Liver (tissue), 3 donors: Measurements from ENCODE around the gene TP73.

ENCODE experiments used
- CTCF ChIP-seq: fragments of 150-350 bp; IDR thresholded peaks from 2 replicates; pipeline ENCODE4 v1.5.1; 2017; ENCODE audit warnings: improper control_type of control experiment, low read depth, low read length; ENCODE audit not compliant: missing input control
- EGR1 ChIP-seq, 2 donors: IDR thresholded peaks; 2 replicates each; pipeline ENCODE4 v1.6.1; 2016 to 2018; ENCODE audit warnings: antibody characterized with exemption in 2 of 2, low read depth in 2 of 2
- GABPA ChIP-seq, 2 donors: IDR thresholded peaks in 1 of 2; conservative IDR thresholded peaks in 1 of 2; 2 replicates each; pipeline ENCODE4 v1.6.1; 2016; ENCODE audit warnings: antibody characterized with exemption in 2 of 2, mild to moderate bottlenecking in 1 of 2, moderate library complexity in 1 of 2
- MAX ChIP-seq: IDR thresholded peaks from 2 replicates; pipeline ENCODE4 v1.6.1; 2016; ENCODE audit warnings: antibody characterized with exemption
- RAD21 ChIP-seq, 2 donors: IDR thresholded peaks; 2 replicates each; pipeline ENCODE4 v1.6.1; 2016; ENCODE audit warnings: antibody characterized with exemption in 2 of 2, mild to moderate bottlenecking in 2 of 2
- RXRA ChIP-seq, 2 donors: IDR thresholded peaks; 2 replicates each; pipeline ENCODE4 v1.6.1; 2017 to 2018; ENCODE audit warnings: antibody characterized with exemption in 2 of 2, mild to moderate bottlenecking in 1 of 2
- SP1 ChIP-seq: IDR thresholded peaks from 2 replicates; pipeline ENCODE4 v1.6.1; 2018; ENCODE audit warnings: antibody characterized with exemption, mild to moderate bottlenecking
- TAF1 ChIP-seq: conservative IDR thresholded peaks from 2 replicates; pipeline ENCODE4 v1.6.1; 2016; ENCODE audit warnings: antibody characterized with exemption, mild to moderate bottlenecking
- YY1 ChIP-seq: IDR thresholded peaks from 2 replicates; pipeline ENCODE4 v1.6.1; 2016; ENCODE audit warnings: antibody characterized with exemption, mild to moderate bottlenecking
- TF ChIP-seq, protein P1 (sequence below): IDR thresholded peaks from 2 replicates; pipeline ENCODE4 v1.6.1; 2016; ENCODE audit warnings: antibody characterized with exemption, mild to moderate bottlenecking
- TF ChIP-seq, protein P2 (sequence below): IDR thresholded peaks from 2 replicates; pipeline ENCODE4 v1.6.1; 2016; ENCODE audit warnings: antibody characterized with exemption
- donor health status: healthy.
- donor health status: healthy.

DNA sequence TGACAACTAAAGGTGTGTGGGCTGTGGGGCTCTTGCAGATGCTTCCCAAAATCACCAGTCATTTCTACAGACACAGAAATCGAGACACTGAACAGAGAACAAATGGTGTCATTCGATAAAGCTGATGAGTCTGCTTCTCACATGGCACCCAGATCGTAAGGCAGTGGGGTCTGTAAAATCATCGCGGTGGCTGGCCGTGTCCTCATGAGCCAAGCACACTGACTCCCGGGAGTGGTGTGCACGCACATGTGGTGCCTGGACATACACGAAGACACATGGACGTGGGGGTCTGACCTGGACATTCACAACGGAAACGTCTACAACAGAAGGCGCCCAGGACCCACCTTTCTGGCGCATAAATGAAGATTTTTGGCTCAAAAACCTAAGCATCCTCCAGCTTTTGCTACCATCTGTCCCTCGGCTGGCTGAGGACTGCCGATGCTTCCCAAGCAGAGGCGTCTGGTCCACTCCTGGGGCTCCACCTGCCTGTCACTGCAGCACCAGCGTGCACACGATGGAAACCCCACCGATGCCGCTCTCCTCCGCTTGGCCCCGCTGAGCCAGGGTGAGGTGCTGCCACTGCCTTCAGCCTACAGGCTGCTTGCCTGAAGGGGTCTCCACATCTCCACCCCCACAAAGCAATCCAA, 127.1 kb downstream of the TP73 start:
- TF ChIP-seq CTCF (no peak), SP1 (no peak), RAD21 (IDR thresholded peaks at IDR 0.05) (no peak), TAF1 (no peak), EGR1 (IDR thresholded peaks at IDR 0.05; ENCODE audit: low read depth in 2 of 2) (no peak), GABPA (IDR thresholded peaks at IDR 0.05 in 1 of 2, conservative IDR thresholded peaks at IDR 0.05 in 1 of 2) (no peak), YY1 (no peak), MAX (no peak), RXRA (IDR thresholded peaks at IDR 0.05) (no peak)
- TF ChIP-seq, protein P1, sequence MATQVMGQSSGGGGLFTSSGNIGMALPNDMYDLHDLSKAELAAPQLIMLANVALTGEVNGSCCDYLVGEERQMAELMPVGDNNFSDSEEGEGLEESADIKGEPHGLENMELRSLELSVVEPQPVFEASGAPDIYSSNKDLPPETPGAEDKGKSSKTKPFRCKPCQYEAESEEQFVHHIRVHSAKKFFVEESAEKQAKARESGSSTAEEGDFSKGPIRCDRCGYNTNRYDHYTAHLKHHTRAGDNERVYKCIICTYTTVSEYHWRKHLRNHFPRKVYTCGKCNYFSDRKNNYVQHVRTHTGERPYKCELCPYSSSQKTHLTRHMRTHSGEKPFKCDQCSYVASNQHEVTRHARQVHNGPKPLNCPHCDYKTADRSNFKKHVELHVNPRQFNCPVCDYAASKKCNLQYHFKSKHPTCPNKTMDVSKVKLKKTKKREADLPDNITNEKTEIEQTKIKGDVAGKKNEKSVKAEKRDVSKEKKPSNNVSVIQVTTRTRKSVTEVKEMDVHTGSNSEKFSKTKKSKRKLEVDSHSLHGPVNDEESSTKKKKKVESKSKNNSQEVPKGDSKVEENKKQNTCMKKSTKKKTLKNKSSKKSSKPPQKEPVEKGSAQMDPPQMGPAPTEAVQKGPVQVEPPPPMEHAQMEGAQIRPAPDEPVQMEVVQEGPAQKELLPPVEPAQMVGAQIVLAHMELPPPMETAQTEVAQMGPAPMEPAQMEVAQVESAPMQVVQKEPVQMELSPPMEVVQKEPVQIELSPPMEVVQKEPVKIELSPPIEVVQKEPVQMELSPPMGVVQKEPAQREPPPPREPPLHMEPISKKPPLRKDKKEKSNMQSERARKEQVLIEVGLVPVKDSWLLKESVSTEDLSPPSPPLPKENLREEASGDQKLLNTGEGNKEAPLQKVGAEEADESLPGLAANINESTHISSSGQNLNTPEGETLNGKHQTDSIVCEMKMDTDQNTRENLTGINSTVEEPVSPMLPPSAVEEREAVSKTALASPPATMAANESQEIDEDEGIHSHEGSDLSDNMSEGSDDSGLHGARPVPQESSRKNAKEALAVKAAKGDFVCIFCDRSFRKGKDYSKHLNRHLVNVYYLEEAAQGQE: no peak
- TF ChIP-seq, protein P2, sequence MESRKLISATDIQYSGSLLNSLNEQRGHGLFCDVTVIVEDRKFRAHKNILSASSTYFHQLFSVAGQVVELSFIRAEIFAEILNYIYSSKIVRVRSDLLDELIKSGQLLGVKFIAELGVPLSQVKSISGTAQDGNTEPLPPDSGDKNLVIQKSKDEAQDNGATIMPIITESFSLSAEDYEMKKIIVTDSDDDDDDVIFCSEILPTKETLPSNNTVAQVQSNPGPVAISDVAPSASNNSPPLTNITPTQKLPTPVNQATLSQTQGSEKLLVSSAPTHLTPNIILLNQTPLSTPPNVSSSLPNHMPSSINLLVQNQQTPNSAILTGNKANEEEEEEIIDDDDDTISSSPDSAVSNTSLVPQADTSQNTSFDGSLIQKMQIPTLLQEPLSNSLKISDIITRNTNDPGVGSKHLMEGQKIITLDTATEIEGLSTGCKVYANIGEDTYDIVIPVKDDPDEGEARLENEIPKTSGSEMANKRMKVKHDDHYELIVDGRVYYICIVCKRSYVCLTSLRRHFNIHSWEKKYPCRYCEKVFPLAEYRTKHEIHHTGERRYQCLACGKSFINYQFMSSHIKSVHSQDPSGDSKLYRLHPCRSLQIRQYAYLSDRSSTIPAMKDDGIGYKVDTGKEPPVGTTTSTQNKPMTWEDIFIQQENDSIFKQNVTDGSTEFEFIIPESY: no peak
